LNCAP (cell line): ENCODE data around the gene MRPL53.

Source experiments
- TF ChIP-seq, protein P1 (sequence below): fragments of 450-650 bp; IDR thresholded peaks from 2 replicates; pipeline ENCODE4 v1.5.1; 2017; ENCODE audit warnings: mild to moderate bottlenecking

MRPL53 gene

DNA sequence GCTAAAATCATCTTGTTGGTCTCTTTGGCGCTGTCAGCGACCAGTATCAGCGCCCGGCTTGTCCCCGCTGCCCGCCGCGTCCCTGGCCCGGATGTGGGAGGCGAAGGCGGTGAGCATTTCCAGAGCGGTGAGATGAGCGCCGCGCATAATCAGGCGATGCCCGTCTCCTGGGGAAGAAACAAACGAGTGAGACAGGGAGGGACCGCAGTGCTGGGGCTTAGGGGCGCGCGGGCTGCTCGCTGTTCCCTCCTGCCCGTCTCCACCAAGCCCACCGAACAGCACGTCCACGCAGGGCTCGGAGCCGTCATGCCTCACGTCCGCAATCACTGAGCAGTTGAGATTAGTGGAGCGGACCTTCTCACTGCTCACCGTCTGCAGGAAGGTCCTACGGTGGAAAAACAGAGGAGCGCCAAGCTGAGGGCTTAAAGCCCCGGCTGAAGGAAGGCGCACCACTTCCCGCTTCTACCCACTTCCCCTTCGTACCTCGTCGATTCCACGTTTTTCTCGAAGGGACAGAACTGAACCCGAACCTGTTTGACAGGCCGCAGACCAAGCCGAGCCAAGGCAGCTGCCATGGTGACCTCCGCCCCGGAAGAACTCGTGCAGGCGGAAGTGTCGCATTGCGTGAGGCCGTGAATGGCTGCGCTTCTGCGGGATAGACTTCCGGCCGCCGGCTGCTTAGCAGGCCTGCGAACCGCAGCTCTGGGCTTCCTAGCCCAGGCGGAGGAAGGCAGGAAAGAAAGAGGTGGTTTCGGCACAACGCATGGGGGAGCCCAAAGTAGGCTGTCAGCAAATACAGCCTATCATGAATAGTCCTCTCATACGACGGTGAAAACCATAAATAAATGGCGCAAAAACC is at the start of gene MRPL53:
Gene MRPL53 (minus strand): TSS at position 595 of the 859 bp plus-strand sequence. CDS start 20 bp downstream, at position 575.
- TF ChIP-seq, protein P1, sequence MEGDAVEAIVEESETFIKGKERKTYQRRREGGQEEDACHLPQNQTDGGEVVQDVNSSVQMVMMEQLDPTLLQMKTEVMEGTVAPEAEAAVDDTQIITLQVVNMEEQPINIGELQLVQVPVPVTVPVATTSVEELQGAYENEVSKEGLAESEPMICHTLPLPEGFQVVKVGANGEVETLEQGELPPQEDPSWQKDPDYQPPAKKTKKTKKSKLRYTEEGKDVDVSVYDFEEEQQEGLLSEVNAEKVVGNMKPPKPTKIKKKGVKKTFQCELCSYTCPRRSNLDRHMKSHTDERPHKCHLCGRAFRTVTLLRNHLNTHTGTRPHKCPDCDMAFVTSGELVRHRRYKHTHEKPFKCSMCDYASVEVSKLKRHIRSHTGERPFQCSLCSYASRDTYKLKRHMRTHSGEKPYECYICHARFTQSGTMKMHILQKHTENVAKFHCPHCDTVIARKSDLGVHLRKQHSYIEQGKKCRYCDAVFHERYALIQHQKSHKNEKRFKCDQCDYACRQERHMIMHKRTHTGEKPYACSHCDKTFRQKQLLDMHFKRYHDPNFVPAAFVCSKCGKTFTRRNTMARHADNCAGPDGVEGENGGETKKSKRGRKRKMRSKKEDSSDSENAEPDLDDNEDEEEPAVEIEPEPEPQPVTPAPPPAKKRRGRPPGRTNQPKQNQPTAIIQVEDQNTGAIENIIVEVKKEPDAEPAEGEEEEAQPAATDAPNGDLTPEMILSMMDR: no peak

DNA sequence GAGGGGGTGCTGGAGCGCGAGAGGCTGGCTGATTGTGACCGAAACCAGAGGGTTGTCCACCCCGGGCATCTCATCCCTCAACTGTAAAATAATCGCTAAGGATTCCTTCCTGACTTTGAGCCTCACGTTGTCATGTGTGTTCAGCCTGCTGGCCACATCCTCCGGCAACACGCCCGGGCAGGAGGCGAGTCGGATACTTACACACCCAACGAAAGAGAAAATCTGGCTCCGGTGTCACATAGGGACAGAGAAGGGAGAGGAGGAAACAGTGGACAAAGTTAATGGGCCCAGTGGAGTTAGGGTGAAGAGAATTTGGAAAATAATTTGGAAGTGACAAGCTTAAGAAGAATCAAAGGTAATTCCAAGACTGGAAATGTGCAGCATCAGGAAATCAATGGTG is 44.2 kb upstream of the MRPL53 start:
- TF ChIP-seq, protein P1: no peak

DNA sequence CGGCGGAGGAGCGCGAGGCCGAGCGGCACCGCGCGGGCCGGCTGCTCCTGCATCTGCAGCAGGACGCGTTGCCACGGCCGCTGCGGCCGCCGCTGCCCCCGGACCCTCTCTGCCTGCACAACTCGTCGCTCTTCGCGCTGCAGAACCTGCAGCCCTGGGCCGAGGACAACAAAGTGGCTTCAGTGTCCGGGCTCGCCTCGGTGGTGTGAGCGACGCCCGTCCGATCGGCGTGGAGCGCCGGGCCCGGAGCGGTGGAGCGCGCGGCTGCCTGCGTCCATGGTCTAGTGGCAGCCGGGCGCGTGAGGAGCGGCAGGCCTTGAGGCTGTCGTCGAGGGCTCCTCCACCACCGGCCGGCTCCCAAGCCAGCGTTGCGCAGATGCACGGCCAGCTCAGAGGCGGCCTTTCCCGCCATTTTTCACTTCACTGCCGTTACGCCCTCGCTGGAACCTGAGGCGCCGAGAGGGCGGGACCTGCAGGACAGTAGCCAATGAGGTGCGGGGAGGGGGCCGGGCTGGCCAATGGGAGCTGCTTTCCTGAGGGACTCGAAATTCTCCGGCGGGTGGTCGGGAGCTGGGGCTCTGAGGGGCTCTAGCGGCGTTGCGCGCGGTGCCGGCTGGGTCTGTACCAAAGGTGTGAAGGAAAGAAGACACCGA is 43.6 kb upstream of the MRPL53 start:
- TF ChIP-seq, protein P1: no peak

DNA sequence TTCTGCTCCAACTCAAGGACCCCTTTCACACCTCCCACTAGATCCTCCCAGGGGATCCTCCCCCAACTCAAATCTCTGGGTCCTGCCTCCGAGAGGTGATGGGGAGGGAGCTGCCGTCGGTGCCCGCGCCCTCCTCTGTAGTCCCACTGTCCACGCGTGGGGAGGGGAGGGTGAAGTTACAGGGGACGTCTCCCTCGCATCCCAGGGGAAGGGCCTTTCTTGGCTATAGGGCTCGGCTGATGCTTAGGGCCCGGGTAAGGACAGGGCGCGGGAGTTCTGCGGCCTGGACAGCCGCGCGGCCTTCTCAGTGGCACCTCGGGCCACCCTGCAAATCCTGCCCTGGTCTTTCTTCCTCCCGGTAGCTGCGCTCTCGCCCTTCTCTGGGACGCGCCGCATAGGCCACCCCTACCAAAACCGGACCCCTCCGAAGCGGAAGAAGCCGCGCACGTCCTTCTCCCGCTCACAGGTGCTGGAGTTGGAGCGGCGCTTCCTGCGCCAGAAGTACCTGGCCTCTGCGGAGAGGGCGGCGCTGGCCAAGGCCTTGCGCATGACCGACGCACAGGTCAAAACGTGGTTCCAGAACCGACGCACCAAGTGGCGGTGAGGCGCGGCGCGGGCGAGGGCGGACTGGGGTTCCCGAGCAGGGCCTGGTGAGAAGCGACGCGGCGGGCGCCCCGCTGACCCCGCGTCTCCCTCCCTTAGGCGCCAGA is 42.9 kb upstream of the MRPL53 start:
- TF ChIP-seq, protein P1: no peak

DNA sequence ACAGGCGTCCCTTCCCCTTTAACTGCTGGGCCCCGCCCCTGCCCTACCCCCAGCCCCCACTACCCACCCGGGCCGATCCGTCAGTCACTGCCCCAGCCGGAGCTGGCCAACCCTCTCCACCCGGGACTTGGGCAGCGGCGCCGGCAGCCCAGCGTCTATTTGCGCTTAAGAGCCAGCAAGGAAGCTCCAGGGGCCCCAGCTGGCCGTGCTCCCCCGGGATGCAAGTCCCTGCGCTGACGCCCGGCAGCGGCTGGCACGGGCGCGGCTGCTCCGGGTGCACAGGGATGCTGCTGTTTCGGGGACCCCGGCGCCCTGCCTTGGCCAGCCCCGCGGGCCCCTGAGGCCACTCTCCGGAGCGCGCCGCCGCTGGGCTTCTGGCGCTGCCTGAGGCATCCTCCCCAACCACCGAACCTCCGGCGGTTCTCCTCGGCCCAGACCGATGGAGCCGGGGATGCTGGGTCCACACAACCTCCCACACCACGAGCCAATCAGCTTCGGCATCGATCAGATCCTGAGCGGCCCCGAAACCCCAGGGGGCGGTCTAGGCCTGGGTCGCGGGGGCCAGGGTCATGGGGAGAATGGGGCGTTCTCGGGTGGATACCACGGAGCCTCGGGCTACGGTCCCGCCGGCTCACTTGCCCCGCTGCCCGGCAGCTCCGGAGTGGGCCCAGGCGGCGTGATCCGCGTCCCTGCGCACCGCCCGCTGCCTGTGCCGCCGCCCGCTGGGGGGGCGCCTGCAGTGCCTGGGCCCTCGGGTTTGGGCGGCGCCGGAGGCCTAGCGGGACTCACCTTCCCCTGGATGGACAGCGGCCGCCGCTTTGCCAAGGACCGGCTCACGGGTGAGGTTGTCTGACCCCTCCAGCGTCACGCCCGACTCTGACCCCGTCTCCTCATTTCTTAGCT is 42.1 kb upstream of the MRPL53 start, which contains the start of gene TLX2:
Gene TLX2 (plus strand): TSS at position 83 of the 903 bp plus-strand sequence. CDS start 357 bp downstream, at position 440.
- TF ChIP-seq, protein P1: no peak

DNA sequence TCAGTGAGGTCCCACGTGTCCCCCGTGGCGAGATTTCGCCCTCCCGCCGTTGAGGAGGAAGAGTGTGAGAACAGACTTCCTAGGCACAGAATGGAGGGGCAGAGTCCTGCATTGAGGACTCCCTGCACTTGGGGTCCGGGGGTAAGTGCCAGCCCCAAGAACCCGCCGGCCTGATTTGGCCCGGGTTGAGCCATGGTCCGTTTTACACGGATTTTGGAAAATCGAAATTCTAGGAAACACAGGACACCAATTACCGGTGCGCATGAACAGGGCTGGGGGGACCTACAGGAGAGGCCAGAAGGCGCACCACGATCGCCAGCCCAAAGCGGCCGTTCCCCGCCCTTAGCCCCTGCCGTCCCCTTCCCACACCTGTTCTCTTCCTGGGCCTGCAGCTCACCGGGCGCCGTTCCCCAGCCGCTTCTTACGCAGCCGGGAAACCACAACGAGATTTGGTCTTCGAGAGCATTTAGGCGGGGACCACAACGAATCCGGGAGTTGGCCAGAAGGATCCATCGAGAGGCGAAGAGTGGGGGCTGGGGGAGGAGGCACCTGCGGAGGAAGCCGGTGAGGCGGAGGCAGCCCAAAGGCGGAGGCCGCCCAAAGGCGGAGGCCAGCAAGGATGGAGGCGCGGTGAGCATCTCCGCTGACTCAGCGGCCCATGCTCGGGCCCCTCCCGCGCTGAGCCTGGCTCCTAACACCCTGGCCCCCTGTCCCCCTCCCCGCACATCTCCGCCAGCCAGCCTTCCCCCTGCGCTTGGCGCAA is 41.3 kb upstream of the MRPL53 start:
- TF ChIP-seq, protein P1: no peak
